HG03060 (cell line): Measurements from ENCODE around the gene SLC22A12.
"Not testable (repeated sequence)": the region's sequence is repeated elsewhere in the genome, so short reads cannot be mapped to it uniquely, and the experiment has no call there.

ENCODE experiments used
- ATAC-seq: cut with Tn5 transposase; IDR thresholded peaks from one replicate; pipeline ENCODE4 v1.9.1; 2021; ENCODE audit warnings: low read depth, moderate number of reproducible peaks; ENCODE audit not compliant: unreplicated experiment

Gene SLC22A12

DNA sequence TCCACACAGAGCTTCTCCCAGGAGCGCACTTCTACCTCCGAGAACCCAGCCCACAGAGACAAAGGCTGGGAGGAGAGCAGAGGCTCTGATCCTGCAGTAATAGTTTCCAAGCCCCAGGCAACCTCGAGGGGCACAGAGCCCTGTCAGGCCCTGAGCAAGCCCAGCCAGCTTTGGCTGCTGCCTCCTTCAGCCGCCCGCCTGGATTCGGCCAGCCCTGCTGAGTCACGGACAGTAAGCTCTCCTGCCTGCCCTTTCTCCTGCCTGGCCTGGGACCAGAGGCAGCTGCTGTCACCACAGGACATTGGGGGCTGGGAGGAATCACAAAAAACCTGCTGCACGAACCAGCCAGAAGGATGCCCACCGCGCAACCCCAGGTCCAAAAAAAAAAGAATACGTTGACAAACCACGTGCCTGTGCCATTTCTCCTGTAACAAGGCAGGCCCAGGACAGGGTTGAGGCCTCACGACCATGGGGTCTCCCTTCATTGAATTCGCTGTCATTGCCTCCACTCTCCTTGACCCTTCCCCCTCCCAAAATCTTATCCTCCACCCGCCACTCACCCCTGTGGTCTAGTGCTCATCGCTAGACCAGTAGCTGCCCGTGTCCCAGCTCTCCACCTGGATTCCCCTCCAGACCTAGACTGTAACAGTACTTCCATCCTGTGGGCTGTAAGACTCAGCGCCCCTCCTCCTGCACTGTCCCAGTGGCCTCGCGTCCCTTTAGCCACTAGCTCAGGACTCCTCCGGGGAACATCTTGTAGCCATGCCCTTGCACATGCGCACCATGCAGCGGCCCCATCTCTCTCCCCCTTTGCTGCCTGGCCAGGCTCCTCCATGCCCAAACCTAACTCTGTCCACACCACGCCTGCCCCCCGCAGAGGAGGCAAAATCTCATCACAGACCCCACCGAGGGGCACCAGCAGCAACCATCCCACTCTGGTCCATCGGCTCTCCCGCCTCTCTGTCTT, 7.4 kb upstream of the SLC22A12 start:
- ATAC-seq: no peak

GRCh38 chr11:64585150-64585549, 5.9 kb upstream of the SLC22A12 start:
- ATAC-seq: no peak

DNA sequence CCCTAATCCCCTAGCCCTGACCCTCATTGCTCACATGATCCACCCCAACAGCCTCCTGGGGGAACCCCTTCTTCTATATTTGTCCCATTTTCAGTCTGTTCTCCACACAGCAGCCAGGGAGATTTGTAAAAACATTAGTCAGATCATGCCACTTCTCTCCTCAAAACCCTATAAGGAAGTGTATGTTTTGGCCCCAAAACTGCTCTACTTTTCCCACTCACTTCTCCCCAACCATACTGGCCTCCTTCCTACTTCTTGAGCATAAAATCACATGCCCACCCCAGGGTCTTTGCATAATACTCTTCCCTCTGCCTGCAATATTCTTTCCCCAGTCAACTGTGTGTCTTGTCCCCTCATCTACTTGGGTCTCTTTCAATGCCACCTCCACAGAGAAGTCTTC, 4.7 kb upstream of the SLC22A12 start:
- no peak for ATAC-seq

DNA sequence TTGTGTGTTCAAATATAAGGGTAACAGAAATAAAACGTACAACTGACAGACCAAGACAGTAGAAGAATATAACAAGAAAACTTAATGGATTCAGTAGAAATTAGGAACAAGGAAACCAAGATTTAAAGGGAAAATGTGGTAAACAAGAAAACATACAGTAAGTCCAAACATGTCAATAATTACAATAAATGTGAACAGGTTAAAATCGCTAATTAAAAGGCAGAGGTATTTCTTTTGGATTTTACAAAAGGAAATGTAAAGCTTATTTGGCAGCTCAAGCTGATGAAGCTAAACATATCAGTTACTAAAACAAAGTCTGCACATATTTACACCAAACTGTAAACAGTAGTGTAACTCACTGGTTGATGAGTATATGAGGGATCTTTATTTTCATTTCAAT, 2.3 kb upstream of the SLC22A12 start:
- no peak for ATAC-seq

- no peak for ATAC-seq
These were observed 525 bp downstream of the SLC22A12 start for GRCh38 chr11:64591257-64592233.

DNA sequence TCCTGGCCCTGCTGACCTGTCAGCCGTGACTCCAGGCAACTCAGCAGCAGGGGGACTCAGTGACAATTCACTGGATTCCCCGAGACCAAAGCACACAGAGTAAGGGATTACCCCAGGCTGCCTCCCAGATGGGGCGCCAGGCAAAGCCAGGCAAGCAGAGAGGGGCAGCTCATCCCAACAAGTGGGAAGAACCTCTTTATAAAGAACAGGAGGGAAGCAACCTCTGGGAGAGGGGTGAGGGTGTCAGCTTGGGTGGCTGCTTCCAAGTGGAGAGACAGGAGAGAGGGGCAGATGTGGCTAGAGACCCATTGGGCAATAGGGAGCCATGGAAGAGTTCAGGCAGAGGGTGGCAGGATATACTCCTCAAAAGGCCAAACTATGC, 1.2 kb downstream of the SLC22A12 start:
- no peak for ATAC-seq

- no peak for ATAC-seq
These were observed 1.6 kb downstream of the SLC22A12 start for GRCh38 chr11:64592656-64593055.

GRCh38 chr11:64593156-64594105, 2.4 kb downstream of the SLC22A12 start:
- no peak for ATAC-seq

- ATAC-seq: no peak
These were observed 3.3 kb downstream of the SLC22A12 start for GRCh38 chr11:64594159-64594939.

GRCh38 chr11:64595922-64596321, 4.9 kb downstream of the SLC22A12 start:
- not testable (repeated sequence) for ATAC-seq

GRCh38 chr11:64597671-64598101, 6.7 kb downstream of the SLC22A12 start:
- no peak for ATAC-seq

- no peak for ATAC-seq
These were observed 7.2 kb downstream of the SLC22A12 start for GRCh38 chr11:64598106-64598796.

DNA sequence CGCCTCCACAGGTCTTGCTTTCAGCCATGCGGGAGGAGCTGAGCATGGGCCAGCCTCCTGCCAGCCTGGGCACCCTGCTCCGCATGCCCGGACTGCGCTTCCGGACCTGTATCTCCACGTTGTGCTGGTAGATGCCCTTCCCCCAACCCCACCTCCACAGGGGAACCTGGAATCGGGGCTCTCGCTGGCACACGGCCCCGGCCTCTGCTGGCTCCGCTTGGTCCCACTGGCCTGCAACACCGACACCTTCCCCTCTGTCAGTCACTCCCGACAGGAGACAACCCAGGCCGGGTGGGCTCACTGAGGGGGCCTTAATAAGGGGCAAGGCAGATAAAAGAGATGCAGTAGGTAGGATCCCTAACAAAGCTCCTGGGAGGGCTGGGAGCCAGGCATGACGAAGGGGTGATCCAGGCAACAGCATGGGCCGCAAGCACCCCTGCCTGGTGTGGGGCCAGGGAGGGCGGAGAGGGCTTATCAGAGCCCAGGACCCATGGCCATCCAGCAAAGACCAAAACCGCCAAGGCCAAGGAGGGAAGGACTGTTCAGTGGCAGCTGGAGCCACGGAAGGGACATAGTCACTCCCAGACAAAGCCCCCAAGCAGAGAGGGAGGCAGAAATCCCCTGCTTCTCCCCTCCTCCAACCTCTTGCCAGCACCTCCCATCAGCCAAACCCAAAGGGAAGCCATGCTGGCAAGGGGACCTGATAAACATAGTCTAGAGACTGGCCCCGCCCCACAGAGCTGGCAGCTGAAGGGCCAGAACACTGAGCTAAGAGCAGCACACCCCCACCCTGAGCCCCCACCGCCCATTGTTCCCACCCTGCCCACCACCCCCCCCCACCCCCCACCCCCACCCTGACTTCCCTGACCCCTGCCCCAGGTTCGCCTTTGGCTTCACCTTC, 8.0 kb downstream of the SLC22A12 start:
- ATAC-seq: no peak

DNA sequence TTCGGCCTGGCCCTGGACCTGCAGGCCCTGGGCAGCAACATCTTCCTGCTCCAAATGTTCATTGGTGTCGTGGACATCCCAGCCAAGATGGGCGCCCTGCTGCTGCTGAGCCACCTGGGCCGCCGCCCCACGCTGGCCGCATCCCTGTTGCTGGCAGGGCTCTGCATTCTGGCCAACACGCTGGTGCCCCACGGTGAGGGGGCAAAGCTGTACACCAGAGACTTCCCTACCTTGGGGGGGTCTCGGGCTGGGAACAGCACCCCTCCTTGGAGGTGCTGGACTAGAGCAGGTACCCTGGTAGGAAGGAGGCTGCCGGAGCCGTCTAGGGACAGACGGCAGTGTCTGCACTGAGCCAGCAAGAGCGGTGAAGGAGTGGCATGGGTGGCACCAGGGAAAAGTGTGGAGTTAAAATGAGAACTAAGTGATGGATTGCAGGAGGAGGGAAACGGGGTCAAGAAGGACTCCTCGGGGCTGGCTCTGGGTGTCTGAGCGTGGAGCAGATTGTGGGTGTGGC, 8.7 kb downstream of the SLC22A12 start:
- ATAC-seq: no peak

GRCh38 chr11:64600281-64600992, 9.4 kb downstream of the SLC22A12 start:
- ATAC-seq: no peak

DNA sequence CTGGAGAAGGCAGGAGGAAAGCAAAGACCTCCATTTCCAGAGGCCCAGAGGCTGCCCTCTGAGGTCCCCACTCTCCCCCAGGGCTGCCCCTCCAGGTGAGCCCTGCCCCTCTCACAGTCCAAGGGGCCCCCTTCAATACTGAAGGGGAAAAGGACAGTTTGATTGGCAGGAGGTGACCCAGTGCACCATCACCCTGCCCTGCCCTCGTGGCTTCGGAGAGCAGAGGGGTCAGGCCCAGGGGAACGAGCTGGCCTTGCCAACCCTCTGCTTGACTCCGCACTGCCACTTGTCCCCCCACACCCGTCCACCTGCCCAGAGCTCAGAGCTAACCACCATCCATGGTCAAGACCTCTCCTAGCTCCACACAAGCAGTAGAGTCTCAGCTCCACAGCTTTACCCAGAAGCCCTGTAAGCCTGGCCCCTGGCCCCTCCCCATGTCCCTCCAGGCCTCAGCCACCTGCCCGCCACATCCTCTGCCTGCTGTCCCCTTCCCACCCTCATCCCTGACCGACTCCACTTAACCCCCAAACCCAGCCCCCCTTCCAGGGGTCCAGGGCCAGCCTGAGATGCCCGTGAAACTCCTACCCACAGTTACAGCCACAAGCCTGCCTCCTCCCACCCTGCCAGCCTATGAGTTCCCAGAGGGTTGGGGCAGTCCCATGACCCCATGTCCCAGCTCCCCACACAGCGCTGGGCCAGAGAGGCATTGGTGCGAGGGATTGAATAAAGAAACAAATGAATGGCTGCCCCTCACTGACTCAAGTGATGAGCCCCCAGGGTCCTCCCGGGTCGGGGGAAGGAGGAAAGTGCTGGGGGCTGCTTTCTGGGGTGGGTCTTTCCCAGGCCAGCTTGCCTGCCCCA, 10.8 kb downstream of the SLC22A12 start:
- no peak for ATAC-seq
